Measurements from ENCODE around the gene C12orf60. TPM values are rescaled to one million over a fixed set of nuclear protein-coding genes. Genes with fewer than 3 reads are reported as not detected.

C12orf60 gene
- total and polyA plus RNA-seq, 4 experiments from 2014 or later: 0.45 to 2.0 (median 1.4) TPM

DNA sequence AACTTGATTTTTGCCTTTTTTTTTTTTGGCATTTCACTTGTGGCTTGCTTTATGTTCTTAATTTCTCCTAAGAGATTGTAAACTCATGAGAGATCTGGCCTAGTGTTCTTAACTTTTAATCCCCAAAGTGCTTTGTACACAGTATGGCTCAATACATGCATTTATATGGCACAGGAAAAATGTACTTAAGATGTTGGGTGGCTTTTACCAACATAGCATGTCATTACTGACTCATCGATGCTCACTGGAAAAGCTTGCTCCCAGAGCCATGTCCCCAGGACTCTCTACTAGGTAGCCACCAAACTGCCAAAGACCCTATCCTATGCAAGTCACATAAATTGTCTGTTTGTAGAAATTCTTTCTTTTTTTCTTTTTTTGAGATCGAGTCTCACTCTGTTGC lies 23.6 kb downstream of the C12orf60 start:
- H3K27ac ChIP-seq (ENCODE audit: low read depth, low read length): no peak overlapping the region
- H3K27me3 Mint-ChIP-seq: peaks cover 0 to 2% of the 10 kb centered on the region in 2 donors
- no peak overlapping the region for H3K4me3 ChIP-seq (ENCODE audit: low read length in 2 of 2)
- H3K9me3 ChIP-seq (ENCODE audit: control insufficient read depth in 1 of 2, low read length in 2 of 2): no peaks in the 10 kb centered on the region
- no peaks in the 10 kb centered on the region for H3K27me3 ChIP-seq (ENCODE audit: insufficient read depth, low read length)
- intact Hi-C loops (cut with micrococcal nuclease): no loop called here
- no peak overlapping the region for H3K4me3 Mint-ChIP-seq
- no peaks in the 10 kb centered on the region for H3K4me1 ChIP-seq (ENCODE audit: insufficient read depth, low read length)
- H3K36me3 ChIP-seq (ENCODE audit: insufficient read depth, low read length): no peaks in the 10 kb centered on the region
- POLR2A ChIA-PET (ENCODE audit: partially characterized antibody): no interaction called here
- DNase-seq: no peak
- H3K27ac Mint-ChIP-seq: no peak overlapping the region
- no peaks in the 10 kb centered on the region for H3K36me3 Mint-ChIP-seq
- H3K9me3 Mint-ChIP-seq: no peaks in the 10 kb centered on the region
- CTCF ChIA-PET (ENCODE audit: partially characterized antibody): no interaction called here
- no peaks in the 10 kb centered on the region for H3K4me1 Mint-ChIP-seq

- Mint-ChIP-seq H3K27me3 (peaks cover 2 to 4% of the 10 kb centered on the region in 2 donors), H3K36me3 (no peaks in the 10 kb centered on the region), H3K9me3 (no peaks in the 10 kb centered on the region), H3K27ac (no peak overlapping the region), H3K4me3 (no peak overlapping the region), H3K4me1 (no peaks in the 10 kb centered on the region)
- no peaks in the 10 kb centered on the region for H3K27me3 ChIP-seq (ENCODE audit: insufficient read depth, low read length)
- no peak overlapping the region for H3K4me3 ChIP-seq (ENCODE audit: low read length in 2 of 2)
- H3K4me1 ChIP-seq (ENCODE audit: insufficient read depth, low read length): no peaks in the 10 kb centered on the region
- no peak for DNase-seq
- H3K9me3 ChIP-seq (ENCODE audit: control insufficient read depth in 1 of 2, low read length in 2 of 2): no peaks in the 10 kb centered on the region
- intact Hi-C loops (cut with micrococcal nuclease): no loop called here
- POLR2A ChIA-PET (ENCODE audit: partially characterized antibody): no interaction called here
- no peak overlapping the region for H3K27ac ChIP-seq (ENCODE audit: low read depth, low read length)
- CTCF ChIA-PET (ENCODE audit: partially characterized antibody): interaction anchor here (0.8 to 1.2 kb wide), 4 partner anchors 9 to 440 kb away, joined by 3 read pairs; no protein-coding TSS in a partner anchor
- no peaks in the 10 kb centered on the region for H3K36me3 ChIP-seq (ENCODE audit: insufficient read depth, low read length)
Observed at GRCh38 chr12:14828892-14829291, 25.4 kb downstream of the C12orf60 start.

GRCh38 chr12:14833336-14833735 lies 29.9 kb downstream of the C12orf60 start:
- H3K4me3 Mint-ChIP-seq: no peak overlapping the region
- ChIA-PET CTCF (ENCODE audit: partially characterized antibody) (interaction anchor here (0.6 to 1.6 kb wide), 3 partner anchors 11 to 162 kb away, joined by 3 to 5 read pairs (median 4); no protein-coding TSS in a partner anchor), POLR2A (ENCODE audit: partially characterized antibody) (interaction anchor here (0.7 kb wide), 1 partner anchor 63 kb away, joined by 3 read pairs; a partner anchor contains a TSS)
- no peak for DNase-seq
- Histone ChIP-seq H3K36me3 (ENCODE audit: insufficient read depth, low read length) (no peaks in the 10 kb centered on the region), H3K4me3 (ENCODE audit: low read length in 2 of 2) (no peak overlapping the region), H3K27ac (ENCODE audit: low read depth, low read length) (no peak overlapping the region), H3K4me1 (ENCODE audit: insufficient read depth, low read length) (no peaks in the 10 kb centered on the region), H3K27me3 (ENCODE audit: insufficient read depth, low read length) (no peaks in the 10 kb centered on the region), H3K9me3 (ENCODE audit: control insufficient read depth in 1 of 2, low read length in 2 of 2) (no peaks in the 10 kb centered on the region)
- peaks cover 4 to 15% of the 10 kb centered on the region in 2 donors for H3K27me3 Mint-ChIP-seq
- H3K4me1 Mint-ChIP-seq: no peaks in the 10 kb centered on the region
- no peaks in the 10 kb centered on the region for H3K9me3 Mint-ChIP-seq
- intact Hi-C loops (cut with micrococcal nuclease): no loop called here
- no peak overlapping the region for H3K27ac Mint-ChIP-seq
- H3K36me3 Mint-ChIP-seq: no peaks in the 10 kb centered on the region

DNA sequence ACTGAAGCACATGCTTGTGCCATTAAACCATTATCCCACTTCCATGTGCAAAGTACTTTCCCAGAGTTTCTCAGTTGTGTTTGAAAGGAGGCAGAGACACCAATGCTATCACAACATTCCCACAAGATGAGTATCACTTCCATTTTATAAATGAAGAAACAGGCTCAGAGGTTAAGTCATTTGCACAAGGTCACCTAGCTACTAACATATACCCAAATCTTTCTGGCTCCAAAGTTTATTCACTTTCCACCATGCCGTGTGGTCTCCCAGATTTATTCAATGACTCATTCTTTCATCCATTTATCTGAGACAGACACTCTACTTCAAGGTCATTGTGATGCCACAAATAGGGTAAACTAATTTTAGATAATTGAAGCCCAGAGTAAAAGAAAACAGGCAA lies 30.5 kb downstream of the C12orf60 start:
- no peaks in the 10 kb centered on the region for H3K27me3 ChIP-seq (ENCODE audit: insufficient read depth, low read length)
- no peak for DNase-seq
- intact Hi-C loops (cut with micrococcal nuclease): no loop called here
- ChIA-PET POLR2A (ENCODE audit: partially characterized antibody) (no interaction called here), CTCF (ENCODE audit: partially characterized antibody) (interaction anchor here (0.6 kb wide), 2 partner anchors 162 to 169 kb away, joined by 3 to 4 read pairs; no protein-coding TSS in a partner anchor)
- H3K4me3 Mint-ChIP-seq: no peak overlapping the region
- H3K4me3 ChIP-seq (ENCODE audit: low read length in 2 of 2): no peak overlapping the region
- H3K4me1 Mint-ChIP-seq: no peaks in the 10 kb centered on the region
- no peaks in the 10 kb centered on the region for H3K36me3 Mint-ChIP-seq
- no peak overlapping the region for H3K27ac Mint-ChIP-seq
- H3K36me3 ChIP-seq (ENCODE audit: insufficient read depth, low read length): no peaks in the 10 kb centered on the region
- H3K27me3 Mint-ChIP-seq: peaks cover 8 to 17% of the 10 kb centered on the region in 2 donors
- no peaks in the 10 kb centered on the region for H3K9me3 ChIP-seq (ENCODE audit: control insufficient read depth in 1 of 2, low read length in 2 of 2)
- H3K9me3 Mint-ChIP-seq: no peaks in the 10 kb centered on the region
- no peaks in the 10 kb centered on the region for H3K4me1 ChIP-seq (ENCODE audit: insufficient read depth, low read length)
- no peak overlapping the region for H3K27ac ChIP-seq (ENCODE audit: low read depth, low read length)

GRCh38 chr12:14834509-14834908 lies 31.0 kb downstream of the C12orf60 start:
- Mint-ChIP-seq H3K9me3 (no peaks in the 10 kb centered on the region), H3K27ac (no peak overlapping the region), H3K4me1 (no peaks in the 10 kb centered on the region), H3K4me3 (no peak overlapping the region), H3K36me3 (no peaks in the 10 kb centered on the region), H3K27me3 (peaks cover 14 to 19% of the 10 kb centered on the region in 2 donors)
- Histone ChIP-seq H3K4me1 (ENCODE audit: insufficient read depth, low read length) (no peaks in the 10 kb centered on the region), H3K4me3 (ENCODE audit: low read length in 2 of 2) (no peak overlapping the region), H3K27ac (ENCODE audit: low read depth, low read length) (no peak overlapping the region), H3K36me3 (ENCODE audit: insufficient read depth, low read length) (no peaks in the 10 kb centered on the region), H3K27me3 (ENCODE audit: insufficient read depth, low read length) (peaks cover 2% of the 10 kb centered on the region), H3K9me3 (ENCODE audit: control insufficient read depth in 1 of 2, low read length in 2 of 2) (no peaks in the 10 kb centered on the region)
- CTCF ChIA-PET (ENCODE audit: partially characterized antibody): interaction anchor here (0.6 kb wide), 1 partner anchor 169 kb away, joined by 3 read pairs; no protein-coding TSS in a partner anchor
- intact Hi-C loops (cut with micrococcal nuclease): no loop called here
- DNase-seq: no peak
- POLR2A ChIA-PET (ENCODE audit: partially characterized antibody): no interaction called here

DNA sequence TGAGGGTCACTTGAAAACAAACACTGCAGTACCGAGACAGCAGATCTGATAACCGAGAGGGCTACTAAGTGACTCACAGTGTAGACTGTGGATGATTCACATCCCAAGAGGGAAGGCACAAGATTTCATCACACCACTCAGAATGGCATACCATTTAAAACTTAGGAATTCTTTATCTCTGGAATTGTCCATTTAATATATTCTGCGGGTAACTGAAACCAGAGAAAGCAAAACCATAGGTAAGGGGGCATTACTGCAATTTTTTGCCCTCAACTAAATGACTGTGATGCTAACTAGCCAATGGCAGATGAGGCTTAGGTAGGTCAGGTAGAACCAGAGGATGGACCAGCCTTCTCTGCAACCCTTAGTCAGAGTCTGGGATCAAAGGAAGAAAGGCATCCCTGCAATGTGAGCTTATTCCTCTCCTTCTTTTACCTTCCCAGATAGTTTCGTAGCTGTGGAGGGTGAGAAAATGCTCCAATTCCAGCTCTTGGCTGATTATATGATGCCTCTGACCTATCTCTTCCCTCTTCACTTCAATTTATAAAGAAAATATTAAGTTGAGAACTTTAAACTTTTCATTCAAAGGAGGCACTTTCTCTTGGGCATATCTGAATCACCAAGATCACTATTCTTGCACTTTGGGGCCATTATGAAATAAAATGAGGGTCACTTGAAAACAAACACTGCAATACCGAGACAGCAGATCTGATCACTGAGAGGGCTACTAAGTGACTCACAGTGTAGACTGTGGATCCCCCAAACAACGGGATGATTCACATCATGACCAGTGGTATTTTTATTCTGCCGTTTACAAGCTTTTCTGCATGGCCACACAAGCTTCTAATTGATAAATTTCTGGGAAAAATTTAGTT lies 33.1 kb downstream of the C12orf60 start:
- Mint-ChIP-seq H3K4me1 (no peaks in the 10 kb centered on the region), H3K4me3 (no peak overlapping the region), H3K27me3 (peaks cover 14 to 17% of the 10 kb centered on the region in 2 donors), H3K9me3 (peaks cover 0 to 2% (median 0%) of the 10 kb centered on the region in 8 donors), H3K36me3 (no peaks in the 10 kb centered on the region), H3K27ac (no peak overlapping the region)
- intact Hi-C loops (cut with micrococcal nuclease): no loop called here
- H3K36me3 ChIP-seq (ENCODE audit: insufficient read depth, low read length): no peaks in the 10 kb centered on the region
- H3K27ac ChIP-seq (ENCODE audit: low read depth, low read length): no peak overlapping the region
- H3K9me3 ChIP-seq (ENCODE audit: control insufficient read depth in 1 of 2, low read length in 2 of 2): no peaks in the 10 kb centered on the region
- H3K4me3 ChIP-seq (ENCODE audit: low read length in 2 of 2): no peak overlapping the region
- ChIA-PET POLR2A (ENCODE audit: partially characterized antibody) (no interaction called here), CTCF (ENCODE audit: partially characterized antibody) (interaction anchor here (0.7 to 1.6 kb wide), 4 partner anchors 9 to 385 kb away, joined by 3 to 6 read pairs (median 4); partner anchors contain the start of gene RERG)
- no peaks in the 10 kb centered on the region for H3K4me1 ChIP-seq (ENCODE audit: insufficient read depth, low read length)
- no peak for DNase-seq
- H3K27me3 ChIP-seq (ENCODE audit: insufficient read depth, low read length): peaks cover 5% of the 10 kb centered on the region

- Mint-ChIP-seq H3K4me3 (no peak overlapping the region), H3K36me3 (no peaks in the 10 kb centered on the region), H3K9me3 (peaks cover 0 to 2% (median 0%) of the 10 kb centered on the region in 8 donors), H3K4me1 (no peaks in the 10 kb centered on the region), H3K27ac (no peak overlapping the region), H3K27me3 (peaks cover 10 to 14% of the 10 kb centered on the region in 2 donors)
- Histone ChIP-seq H3K27ac (ENCODE audit: low read depth, low read length) (no peak overlapping the region), H3K27me3 (ENCODE audit: insufficient read depth, low read length) (peaks cover 5% of the 10 kb centered on the region), H3K36me3 (ENCODE audit: insufficient read depth, low read length) (no peaks in the 10 kb centered on the region), H3K9me3 (ENCODE audit: control insufficient read depth in 1 of 2, low read length in 2 of 2) (no peaks in the 10 kb centered on the region), H3K4me1 (ENCODE audit: insufficient read depth, low read length) (no peaks in the 10 kb centered on the region), H3K4me3 (ENCODE audit: low read length in 2 of 2) (no peak overlapping the region)
- intact Hi-C loops (cut with micrococcal nuclease): no loop called here
- DNase-seq: no peak
- CTCF ChIA-PET (ENCODE audit: partially characterized antibody): interaction anchor here (1.2 kb wide), 1 partner anchor 98 kb away, joined by 3 read pairs; no protein-coding TSS in a partner anchor
- POLR2A ChIA-PET (ENCODE audit: partially characterized antibody): no interaction called here
Observed at GRCh38 chr12:14839262-14839661, 35.8 kb downstream of the C12orf60 start.

Measured in CD4-positive, alpha-beta memory T cell (primary cell).